Islet precursor cell (in vitro differentiated cells): ENCODE data around the gene MKLN1.

Source experiments
- DNase-seq: peaks from one replicate; pipeline ENCODE4 v3.0.0-alpha.2; 2018

MKLN1 gene

DNA sequence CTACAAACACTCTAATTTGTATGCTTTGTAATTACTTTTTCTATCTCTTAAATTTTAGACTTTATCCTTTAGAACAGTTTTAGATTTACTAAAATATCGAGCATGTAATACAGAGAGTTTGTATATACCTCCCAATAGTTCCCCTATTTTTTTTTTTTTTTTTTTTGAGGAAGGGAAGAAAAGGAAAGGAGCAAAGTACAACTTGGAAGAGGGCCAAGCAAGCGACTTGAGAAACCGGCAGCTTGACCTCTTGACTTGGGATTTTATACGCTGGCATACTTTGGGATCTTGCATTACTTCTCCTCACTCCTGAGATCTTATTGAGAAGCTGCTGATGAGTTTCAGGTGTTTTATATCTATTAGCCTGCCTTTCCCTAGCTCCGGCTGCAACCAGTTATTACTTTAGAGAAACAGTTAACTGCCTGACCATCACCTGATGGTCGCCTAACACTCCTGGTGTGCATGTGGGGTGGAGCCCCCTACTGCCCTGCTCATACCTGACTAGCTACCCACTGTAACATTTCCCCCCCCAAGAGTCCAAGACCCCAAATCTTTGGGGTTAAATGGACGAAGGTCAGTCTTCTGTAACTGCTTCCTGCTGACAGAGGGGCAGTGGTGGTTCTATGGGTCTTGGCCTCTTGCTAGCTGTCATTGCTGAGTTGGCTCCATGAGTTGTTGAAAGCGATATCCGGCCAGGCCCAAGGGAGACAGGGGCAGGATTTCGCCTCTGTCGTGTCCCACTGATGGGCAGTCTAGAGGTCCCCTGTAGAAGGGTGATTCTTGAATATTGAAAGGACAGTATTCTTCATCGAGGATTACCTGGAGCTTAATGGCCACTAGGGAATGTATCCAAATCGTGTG is 28.5 kb downstream of the MKLN1 start:
- no peak for DNase-seq

DNA sequence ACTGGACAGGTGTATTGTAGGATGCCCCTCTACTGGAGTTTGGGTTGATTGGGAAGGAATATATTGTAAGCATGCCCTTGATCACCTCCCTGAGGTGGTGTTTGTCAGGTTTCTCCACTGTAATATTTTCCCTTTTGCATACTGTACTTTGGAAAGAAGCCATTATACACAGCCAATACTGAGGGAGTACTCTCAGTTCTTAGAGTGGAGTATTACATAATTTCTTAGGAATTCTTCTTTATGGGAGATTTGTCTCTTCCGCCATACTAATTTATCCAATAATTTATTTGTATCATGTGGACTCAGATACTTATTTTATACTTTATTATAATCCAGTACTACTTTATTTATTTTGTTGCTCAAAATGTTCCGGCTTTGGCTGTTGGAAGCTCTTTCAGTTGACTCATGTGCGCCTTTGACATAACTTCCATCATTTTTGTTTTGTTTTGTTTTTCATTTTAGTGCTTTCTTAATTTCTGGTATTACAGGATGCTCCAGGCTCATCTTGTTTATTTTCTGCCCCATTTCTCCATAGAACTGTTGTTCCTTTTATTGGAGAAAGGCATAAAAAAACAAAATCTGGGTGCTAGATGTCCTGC is 29.7 kb downstream of the MKLN1 start:
- no peak for DNase-seq

DNA sequence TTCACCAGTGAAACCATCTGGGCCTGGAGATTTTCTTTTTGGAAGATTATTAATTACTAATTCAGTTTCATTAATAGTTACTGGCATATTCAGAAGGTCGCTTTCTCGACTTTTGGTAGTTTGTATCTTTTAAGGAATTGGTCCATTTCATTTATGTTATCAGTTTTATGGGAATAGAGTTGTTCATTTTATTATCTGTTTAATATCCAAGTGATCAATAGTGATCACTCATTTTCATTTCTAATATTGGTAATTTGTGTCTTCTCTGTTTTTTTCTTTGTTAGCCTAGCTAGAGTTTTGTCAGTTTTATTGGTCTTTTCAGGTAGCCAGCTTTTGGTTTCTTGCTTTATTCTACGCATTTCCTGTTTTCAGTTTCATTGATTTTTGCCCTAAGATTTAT is 31.0 kb downstream of the MKLN1 start:
- DNase-seq: no peak

DNA sequence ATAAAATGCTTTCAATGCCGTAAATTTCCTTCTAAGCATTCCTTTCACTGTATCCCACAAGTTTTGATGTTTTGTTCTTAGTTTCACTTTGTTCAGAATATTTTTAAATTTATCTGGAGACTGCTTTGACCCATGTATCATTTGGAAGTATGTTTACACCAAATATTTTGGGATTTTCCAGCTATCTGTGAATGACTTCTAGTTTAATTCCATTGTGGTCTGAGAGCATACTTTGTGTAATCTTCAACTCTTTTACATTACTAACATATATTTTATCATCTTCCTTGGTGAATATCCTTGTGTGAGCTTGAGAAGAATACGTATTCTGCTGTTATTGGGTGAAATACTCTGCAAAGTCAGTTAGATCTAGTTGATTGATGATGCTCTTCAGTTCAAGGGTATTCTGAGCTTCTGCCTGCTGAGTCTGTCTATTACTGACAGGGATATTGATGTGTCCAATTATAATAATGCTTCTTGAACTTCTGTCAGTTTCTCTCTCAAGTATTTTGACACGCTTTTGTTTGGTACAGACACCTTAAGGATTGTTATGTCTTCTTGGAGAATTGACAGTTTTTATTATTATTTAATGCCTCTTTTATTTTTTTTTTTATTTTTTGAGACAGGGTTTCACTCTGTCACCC is 31.6 kb downstream of the MKLN1 start:
- no peak for DNase-seq

DNA sequence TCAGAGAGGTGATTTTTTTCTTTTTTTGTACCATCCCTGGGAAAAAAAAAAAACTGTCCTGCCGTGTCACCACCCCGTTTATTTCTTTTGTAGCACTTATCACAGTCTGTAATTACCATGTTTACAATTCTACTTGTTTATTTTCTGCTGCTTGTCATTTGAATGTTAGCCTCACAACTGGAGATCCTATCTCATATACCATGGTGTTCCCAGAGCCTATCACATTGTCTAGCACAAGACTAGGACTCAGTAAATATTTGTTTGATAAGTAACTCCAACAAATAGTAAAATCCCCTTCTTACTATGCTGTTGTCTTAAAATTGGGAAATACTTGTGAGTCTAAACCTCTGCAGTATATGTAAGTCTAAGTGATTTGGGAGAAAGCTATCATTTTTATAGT is 36.0 kb downstream of the MKLN1 start:
- DNase-seq: no peak

DNA sequence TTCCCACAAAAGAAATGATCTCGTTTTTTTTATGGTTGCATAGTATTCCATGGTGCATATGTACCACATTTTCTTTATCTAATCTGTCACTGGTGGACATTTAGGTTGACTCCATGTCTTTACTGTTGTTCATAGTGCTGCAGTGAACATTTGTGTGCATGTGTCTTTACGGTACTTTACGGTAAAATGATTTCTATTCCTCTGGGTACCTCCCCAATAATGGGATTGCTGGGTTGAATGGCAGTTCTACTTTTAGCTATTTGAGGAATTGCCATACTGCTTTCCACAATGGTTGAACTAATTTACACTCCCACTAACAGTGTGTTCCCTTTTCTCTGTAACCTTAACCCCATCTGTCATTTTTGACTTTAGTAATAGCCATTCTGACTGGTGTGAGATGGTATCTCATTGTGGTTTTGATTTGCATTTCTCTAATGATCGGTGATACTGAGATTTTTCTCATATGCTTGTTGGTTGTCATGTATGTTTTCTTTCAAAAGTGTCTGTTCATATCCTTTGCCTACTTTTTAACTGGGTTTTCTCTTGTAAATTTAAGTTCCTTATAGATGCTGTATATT is 37.2 kb downstream of the MKLN1 start:
- DNase-seq: no peak

DNA sequence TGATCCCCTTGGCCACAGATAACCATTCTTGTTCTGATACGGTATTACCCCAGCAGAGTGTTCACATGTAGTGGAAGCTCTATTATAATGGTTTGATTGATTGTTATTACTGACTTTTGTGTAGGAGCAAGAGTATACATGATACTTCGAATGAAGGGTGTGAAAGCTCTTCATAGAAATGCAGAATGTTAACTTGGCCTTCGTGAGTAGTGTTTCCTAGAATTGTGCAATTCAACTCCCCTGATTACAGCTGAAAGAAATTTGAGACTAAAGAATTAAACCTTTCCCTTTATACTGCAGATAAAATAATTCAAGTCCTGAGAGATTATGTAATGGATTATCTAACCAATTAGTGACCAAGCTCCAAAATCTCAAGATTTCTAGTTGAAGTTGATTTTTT is 38.2 kb downstream of the MKLN1 start:
- no peak for DNase-seq

DNA sequence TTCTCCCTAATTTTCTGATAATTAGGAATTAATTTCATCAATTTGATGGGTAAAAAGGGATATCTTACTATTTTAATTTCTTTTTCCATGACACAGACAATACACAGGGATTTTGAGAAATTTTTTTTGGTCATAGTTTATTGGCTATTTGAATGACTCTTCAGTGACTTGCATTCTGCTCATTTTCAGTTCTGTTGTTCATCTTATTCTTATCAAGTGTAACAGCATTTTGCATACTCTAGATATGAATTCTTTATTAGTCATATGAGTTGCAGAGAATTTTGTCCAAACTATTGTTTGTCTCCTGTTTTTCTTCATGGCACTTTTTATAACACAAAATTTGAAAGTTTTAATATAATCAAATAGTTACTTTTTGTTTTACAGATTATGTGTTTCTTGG is 41.7 kb downstream of the MKLN1 start:
- no peak for DNase-seq

DNA sequence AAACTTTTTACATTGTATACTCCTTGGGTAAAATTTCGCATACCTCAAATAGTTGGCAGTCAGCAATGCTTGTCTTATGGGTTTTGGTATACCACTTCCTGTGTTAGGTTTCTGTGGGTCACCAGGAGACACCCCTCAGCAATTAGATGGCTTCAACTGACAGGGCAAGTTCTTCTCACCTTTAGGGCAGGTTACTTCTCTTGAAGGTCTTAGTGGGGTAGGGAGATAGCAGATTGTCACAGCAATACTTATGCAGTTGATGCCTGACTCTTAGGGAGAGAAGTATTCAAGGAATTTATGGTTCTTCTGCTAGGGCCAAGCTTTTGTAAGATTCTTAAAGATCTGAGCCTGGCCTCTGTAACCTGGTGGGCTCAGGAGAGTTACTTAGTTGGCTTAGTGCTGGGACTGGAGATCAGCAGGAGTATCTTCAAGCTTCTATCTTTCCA is 42.9 kb downstream of the MKLN1 start:
- DNase-seq: peak; percentile 73

DNA sequence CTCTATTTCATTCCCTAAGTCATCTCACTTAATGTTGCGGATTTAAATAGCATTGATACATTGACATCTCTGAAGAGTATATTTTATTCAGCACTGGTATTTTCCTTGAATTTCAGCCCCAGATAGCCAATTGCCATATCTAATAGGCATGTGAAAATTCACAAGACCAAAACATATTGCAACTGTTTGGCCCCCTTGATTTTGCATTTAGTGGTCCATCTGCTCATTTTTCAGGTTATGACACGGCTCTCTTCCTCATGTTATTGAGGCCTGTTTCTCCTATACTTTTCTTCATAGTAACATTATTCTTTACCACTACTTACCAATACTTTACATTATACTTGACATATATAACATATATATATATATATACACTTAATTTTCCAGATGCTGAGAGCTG is 43.7 kb downstream of the MKLN1 start:
- DNase-seq: no peak

DNA sequence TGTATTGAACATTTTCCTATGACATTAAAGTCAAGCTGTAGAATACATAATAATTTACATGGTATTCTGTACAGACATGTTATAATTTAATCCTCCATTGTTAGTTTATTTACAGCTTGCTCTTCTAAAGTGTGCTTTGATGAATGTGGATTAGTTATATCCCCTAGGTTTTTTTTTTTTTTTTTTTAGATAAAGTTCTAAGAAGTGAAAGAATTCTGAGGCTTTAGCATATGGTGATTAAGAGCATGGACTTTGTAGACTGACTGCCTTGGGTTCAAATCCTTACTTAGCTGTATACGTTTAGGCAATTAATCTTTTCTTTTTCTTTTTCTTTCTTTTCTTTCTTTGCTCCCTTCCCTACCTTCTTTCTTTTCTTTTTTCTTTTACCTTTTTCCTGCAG is 44.9 kb downstream of the MKLN1 start:
- no peak for DNase-seq

DNA sequence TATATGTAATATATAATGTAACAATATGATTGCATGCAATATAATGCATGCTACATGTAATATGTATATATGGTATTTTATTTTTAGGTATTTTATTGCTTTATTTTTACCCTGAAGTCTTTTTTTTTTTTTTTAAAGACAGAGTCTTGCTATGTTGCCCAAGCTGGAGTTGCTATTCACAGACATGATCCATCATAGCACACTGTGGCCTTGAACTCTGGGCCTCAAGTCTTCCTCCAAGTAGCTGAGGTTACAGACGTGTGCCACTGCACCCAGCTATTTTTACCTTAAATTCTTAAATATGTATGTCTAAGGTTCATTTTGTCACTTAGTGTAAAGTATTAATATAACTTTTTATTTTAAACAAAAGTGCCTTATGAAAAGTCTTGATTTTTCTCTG is 47.1 kb downstream of the MKLN1 start:
- no peak for DNase-seq

DNA sequence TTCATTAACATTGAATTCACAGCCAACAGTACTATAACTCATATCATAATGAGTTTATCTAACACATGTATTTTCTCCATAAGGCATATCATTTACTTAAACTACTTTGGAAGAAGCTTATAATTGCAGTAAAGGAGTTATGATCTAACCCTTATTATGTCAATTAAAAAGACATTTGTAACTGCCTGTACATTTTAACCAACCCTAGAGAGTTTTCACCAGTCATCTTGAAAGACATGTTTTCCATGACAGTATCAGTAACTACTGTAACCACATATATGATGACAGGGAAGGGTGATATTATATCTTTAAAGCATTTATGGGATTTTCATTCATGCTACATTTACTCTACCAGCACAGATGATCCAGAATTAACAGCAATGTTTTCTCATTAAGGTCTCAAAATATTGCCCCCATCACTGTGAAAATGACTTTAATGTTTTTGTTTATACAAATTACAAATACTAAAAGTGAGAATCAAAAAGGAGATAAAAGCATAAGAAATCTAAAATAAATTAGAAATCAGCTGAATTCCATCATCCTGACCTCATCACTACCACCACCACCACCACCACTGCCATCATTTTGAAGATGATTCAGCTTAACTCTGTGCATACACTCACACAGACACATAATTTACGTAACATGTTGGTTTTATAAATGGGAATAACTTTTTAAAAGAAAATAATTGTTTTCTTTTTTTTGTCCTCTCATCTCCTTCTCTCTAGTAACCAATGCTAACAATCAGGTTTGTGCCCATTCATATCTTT is 53.6 kb downstream of the MKLN1 start:
- DNase-seq: no peak

DNA sequence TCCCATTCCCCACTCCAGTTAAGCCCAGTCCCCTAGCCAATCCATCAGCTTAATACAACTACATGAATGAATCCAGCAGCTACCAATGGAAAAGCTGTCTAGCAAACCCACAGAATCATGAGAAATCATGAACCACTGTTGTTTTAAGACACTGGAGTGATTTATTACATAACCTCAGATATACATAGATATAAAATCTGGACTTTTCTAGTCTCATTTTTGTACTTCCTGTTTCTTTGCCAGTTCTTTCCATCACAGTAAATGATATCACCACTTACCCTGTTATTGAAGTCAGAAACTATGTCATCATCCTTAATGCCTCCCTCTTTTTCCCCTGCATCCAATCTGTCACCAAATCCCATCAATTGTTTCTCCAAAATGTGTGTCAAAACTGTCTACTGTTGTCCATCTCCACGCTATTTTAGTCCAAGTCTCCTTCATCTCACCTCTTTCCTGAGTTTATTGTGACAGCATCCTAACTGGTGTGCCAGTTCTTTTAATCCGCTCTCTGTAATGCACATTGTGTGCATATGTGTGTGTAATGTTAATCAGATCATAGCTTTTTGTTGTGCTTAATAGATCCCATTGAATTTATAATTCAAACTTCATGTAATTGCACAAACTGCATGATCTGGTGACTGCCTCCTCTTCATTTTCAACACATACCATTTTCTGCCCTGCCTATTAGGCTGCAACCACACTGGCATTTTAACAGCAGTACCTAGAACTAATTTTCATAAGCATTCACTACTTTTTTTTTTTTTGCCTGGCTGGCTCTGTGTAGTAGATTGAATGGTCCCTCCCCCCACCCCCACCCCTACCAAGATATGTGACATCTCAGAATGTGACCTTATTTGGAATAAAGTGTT is 56.0 kb downstream of the MKLN1 start:
- DNase-seq: no peak

DNA sequence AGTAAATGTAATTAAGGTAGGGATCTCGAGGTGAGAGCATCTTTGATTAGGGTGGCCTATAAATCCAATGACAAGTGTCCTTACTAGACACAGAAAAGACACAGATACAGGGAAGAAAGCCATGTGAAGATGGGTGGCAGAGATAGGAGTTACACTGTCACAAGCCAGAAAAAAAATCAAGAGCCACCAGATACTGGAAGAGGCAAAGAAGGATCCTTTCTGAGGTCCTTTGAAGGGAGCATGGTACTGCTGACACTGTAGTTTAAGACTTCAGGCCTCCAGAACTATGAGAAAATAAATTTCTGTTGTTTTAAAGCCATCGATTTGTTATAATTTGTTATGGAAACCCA is 56.6 kb downstream of the MKLN1 start:
- DNase-seq: no peak

DNA sequence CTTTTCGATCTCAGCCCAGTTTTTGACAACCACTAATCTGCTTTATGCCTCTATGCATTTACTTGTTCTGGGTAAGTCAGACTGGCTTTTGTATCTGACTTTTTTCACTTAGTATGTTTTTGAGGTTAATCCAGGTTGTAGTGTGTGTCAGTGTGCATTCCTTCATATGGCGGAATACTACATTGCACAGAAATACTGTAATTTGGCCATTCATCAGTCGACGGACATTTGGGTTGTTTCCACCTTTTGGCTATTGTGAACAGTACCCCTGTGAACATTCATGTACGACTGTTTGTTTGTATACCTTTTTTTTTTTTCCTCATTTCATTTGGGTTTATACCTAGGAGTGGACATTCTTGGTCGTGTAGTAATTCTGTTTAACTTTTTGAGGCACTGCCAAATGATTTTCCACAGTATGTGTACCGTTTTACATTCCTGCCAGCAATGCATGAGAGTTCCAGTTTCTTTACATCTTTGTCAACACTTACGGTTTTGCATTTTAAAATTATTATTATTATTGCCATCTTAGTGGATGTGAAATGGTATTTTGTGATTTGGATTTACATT is 57.4 kb downstream of the MKLN1 start:
- no peak for DNase-seq

DNA sequence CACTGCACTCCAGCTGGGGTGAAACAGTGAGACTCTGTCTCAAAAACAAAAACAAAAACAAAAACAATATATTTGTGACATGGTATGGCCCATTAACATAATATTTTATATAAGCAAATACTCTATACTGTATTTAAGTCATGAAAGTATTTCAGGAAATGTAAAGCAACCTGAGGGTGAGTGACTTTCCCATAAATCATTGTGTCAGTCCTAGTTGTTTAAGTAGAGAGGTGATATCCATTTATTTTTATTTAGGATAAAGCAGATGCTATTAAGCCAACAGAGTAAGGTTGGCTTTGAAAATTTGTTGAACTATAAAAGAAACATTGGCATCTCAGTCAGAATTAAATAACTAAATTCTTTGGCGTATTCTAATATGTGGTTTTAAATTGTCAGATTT is 60.5 kb downstream of the MKLN1 start:
- DNase-seq: no peak

DNA sequence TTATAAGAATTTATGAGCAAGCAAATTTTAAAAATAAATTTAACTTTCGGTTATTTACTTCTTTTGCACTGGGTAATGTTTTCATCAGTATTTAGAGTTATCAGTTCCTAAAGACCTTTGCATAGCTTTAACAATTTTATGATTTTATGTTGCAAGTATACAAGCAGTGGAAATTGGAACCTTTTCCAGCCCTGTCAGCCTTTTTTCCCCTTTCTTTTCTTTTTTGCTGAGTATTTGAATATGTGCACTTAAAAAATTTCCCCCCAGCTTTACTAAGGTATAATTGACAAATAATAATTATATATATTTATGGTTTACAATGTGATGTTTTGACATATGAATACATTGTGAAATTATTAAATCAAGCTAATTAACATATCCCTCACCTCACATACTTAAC is 62.6 kb downstream of the MKLN1 start:
- no peak for DNase-seq

DNA sequence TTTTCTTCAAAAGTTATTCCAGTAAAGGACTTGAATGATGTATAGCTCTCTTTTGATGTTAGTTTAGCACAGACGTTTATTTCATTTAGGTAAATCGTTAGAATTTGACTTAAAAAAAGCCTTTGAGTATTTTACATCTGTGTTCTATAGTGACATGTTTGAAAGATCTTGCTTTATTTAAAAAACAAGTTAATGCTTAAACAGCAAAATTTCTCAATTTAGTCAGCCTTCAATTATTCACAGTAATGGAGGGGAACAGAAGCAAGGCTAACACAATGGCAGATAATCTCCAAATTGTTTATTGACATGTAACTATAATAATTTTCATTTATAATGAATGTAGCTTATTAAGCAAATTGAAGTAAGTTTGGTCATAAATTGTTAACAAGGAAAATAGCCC is 63.5 kb downstream of the MKLN1 start:
- DNase-seq: no peak

DNA sequence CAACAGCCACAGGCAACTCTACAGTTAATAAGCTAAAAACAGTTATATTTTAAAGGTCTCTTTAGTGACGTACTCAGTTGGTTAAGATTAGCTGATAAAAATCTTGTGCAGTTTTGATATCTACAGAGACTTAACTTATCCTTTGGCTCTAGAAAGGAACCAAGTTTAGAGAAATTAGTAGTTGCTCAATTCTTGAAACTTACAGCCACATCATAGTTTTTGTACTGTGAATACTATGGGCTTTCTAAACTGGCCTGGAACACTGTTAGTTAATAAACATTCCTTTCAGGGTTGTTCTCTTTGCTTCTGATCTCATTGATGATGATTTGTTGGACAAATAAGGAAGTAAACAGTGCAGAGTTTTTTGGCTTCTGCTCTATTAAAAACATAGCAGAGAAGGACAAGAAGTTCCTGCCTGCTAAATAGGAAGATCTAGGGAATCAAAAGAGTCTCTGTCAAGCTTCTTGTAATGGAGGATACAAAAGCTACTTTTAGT is 73.1 kb downstream of the MKLN1 start:
- DNase-seq: no peak

DNA sequence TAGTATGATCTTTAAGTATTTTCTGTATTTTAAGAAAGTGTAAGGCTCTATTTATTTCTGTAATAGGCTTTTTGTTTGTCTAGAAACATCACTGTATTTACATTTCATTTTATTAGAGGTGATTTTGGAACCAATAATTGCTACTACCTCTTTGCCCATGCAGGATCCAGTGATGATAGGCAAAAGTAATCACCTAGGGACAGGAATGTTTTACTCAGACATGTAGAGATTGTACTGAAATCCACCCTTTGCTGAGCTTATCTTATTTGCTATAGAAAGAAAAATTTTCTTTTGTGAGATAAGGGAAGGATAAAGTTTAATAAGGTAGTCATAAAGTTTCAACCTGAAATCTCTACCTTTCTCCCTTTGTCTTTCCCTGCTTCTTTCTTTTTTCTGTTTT is 73.5 kb downstream of the MKLN1 start:
- DNase-seq: no peak

DNA sequence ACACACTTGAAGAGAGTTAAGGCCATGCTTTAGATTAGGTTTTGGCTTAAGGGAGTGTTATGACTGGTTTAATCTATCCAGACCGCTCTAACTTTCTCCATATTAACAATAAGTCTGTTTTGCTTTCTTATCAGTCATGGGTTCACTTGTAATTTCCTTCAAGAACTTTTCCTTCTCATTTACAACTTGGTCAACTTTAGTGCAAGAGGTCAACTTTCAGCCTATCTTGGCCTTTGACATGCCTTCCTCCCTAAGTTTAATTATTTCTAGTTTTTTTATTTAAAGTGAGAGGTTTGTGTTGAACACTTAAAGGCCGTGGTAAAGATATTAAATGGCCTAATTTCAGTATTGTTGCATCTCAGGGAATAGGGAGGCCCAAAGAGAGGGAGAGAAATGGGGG is 75.6 kb downstream of the MKLN1 start:
- no peak for DNase-seq
